AG04450 (cell line): ENCODE data around the gene SLC23A2. TPM values are rescaled to one million over a fixed set of nuclear protein-coding genes. Genes with fewer than 3 reads are reported as not detected.

Source experiments
- CTCF ChIA-PET: fragments of 300-600, 350-600 bp; formaldehyde crosslinking; extraction: SDS; loops from one replicate; lab custom pipeline; 2022; ENCODE audit warnings: antibody characterized with exemption, inconsistent platforms; lab: Charles Lee
- POLR2A ChIA-PET: fragments of 350-600 bp; formaldehyde crosslinking; extraction: SDS; loops from one replicate; lab custom pipeline; 2021; ENCODE audit warnings: antibody characterized with exemption, inconsistent platforms; lab: Yijun Ruan, JAX
- DNase-seq: peaks from one replicate; pipeline ENCODE4 v3.0.0-alpha.2; 2011; ENCODE audit warnings: low read depth, low spot score
- H3K27ac ChIP-seq: one replicate; pipeline ENCODE4 v1.5.1; 2012; ENCODE audit warnings: low read depth, low read length, control low read depth
- H3K27me3 ChIP-seq: one replicate; pipeline ENCODE4 v1.6.0; 2012; ENCODE audit warnings: low read length; ENCODE audit not compliant: control insufficient read depth, insufficient read depth
- H3K4me3 ChIP-seq: 2 replicates; pipeline ENCODE4 v1.5.1; 2011; ENCODE audit warnings: mild to moderate bottlenecking, low read depth, low read length, control low read depth
- H3K9me3 ChIP-seq: 2 replicates; pipeline ENCODE4 v1.5.1; 2012; ENCODE audit warnings: low read length; ENCODE audit not compliant: control insufficient read depth, insufficient read depth
- polyA plus RNA-seq: library from polyadenylated mRNA; depleted of rRNA; stranded (reverse); fragments of >200 nt; gene quantifications from 2 replicates; pipeline ENCODE4 v1.2.3, GENCODE V29; 2011
- TF ChIP-seq, protein P1 (sequence below): IDR thresholded peaks from 2 replicates; pipeline ENCODE4 v1.5.1; 2011; ENCODE audit warnings: low read depth, low read length, control low read depth, inconsistent platforms

The SLC23A2 gene
- polyA plus RNA-seq, 1 experiment = 17.9 TPM

DNA sequence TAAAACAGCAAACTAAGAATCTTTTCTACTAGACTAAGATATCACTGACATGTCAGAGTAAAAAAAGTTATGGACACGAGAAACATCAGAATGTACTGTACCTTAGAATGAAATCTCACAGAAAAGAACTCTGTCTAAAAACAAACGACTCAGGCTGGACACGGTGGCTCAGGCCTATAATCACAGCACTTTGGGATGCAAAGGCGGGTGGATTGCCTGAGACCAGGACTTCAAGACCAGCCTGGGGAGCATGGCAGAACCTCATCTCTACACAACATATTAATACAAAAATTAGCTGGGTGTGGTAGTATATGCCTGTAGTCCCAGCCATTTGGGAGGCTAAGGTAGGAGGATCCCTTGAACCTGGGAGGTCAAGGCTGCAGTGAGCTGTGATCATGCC, 157.0 kb downstream of the SLC23A2 start:
- Histone ChIP-seq H3K9me3 (peaks cover 5% of the 10 kb centered on the region; the same call in 1 of the 2 replicates), H3K27ac (no peak overlapping the region), H3K4me3 (no peak overlapping the region), H3K27me3 (peaks cover 9% of the 10 kb centered on the region)
- ChIA-PET CTCF (no interaction called here), POLR2A (no interaction called here)
- TF ChIP-seq, protein P1, sequence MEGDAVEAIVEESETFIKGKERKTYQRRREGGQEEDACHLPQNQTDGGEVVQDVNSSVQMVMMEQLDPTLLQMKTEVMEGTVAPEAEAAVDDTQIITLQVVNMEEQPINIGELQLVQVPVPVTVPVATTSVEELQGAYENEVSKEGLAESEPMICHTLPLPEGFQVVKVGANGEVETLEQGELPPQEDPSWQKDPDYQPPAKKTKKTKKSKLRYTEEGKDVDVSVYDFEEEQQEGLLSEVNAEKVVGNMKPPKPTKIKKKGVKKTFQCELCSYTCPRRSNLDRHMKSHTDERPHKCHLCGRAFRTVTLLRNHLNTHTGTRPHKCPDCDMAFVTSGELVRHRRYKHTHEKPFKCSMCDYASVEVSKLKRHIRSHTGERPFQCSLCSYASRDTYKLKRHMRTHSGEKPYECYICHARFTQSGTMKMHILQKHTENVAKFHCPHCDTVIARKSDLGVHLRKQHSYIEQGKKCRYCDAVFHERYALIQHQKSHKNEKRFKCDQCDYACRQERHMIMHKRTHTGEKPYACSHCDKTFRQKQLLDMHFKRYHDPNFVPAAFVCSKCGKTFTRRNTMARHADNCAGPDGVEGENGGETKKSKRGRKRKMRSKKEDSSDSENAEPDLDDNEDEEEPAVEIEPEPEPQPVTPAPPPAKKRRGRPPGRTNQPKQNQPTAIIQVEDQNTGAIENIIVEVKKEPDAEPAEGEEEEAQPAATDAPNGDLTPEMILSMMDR = no peak
- no peak for DNase-seq

DNA sequence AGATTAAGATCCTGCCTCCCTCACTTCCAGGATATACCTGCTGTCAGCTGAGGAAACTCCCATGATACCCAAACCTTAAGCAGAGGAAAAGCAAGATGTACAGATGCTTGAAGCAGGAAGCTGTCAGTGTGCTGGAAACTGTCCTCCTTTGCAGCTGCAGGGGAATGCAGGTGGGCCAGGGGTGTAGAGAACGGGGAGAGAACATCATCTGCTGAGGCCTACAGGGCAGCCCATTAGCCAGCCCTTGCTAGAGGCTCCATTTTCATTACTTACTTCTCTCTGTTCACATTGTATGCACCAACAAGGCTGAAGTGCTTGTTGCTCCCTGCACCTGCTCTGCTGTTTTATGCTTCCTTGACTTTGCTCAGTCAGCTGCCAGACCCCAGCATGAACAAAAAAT, 160.5 kb downstream of the SLC23A2 start:
- H3K27me3 ChIP-seq = peaks cover 26% of the 10 kb centered on the region
- H3K27ac ChIP-seq = no peak overlapping the region
- ChIA-PET CTCF (interaction anchor here (0.7 kb wide), 1 partner anchor 10 kb away, joined by 7 read pairs; no protein-coding TSS in a partner anchor), POLR2A (no interaction called here)
- TF ChIP-seq, protein P1 = no peak
- no peak overlapping the region for H3K4me3 ChIP-seq
- peaks cover 5% of the 10 kb centered on the region; the same call in 1 of the 2 replicates for H3K9me3 ChIP-seq
- no peak for DNase-seq

DNA sequence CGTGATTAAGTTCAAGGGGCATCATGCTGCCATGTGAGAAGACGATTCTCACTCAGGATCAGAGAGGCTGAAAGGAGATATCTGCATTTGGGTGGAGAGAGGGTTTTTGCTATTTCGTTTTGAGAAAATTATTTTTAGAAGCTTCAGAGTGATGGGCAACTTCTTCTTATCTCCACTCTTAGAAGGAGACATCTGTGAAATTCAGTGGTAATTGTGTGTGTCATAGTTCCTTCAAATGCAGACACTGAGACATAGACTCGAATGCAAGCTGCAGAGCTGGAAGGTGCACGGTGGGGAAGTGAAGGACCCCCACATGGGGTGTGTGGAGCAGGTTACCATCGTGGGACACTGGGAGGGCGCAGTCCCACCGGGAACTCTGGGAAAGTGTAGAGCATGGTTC, 162.8 kb downstream of the SLC23A2 start:
- CTCF ChIA-PET = no interaction called here
- Histone ChIP-seq H3K4me3 (no peak overlapping the region), H3K27ac (no peak overlapping the region), H3K27me3 (peaks cover 26% of the 10 kb centered on the region), H3K9me3 (peaks cover 5% of the 10 kb centered on the region; the same call in 1 of the 2 replicates)
- POLR2A ChIA-PET = no interaction called here
- TF ChIP-seq, protein P1 = no peak
- DNase-seq = no peak

DNA sequence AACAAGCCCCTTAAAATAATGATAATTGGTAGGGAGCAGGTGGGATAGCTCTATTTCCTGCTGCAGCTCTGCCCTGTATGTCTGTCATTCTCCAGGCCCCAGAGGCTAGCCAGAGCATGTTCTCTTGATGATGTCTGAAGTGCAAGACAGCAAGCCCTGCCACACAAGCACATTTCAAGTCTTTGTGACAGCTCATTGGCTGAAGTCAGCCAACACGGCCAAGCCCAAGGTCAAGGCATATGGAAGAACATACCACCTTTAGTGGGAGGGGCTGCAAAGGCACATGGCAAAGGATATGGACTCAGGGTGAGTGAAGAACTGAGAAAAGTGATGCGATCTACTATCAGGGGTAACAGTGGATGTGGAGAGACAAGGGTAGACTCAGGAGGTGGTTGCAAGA, 163.6 kb downstream of the SLC23A2 start:
- no peak overlapping the region for H3K27ac ChIP-seq
- ChIA-PET CTCF (interaction anchor here (1.5 kb wide), 1 partner anchor 97 kb away, joined by 3 read pairs; no protein-coding TSS in a partner anchor), POLR2A (no interaction called here)
- peaks cover 26% of the 10 kb centered on the region for H3K27me3 ChIP-seq
- H3K9me3 ChIP-seq = peaks cover 5% of the 10 kb centered on the region; the same call in 1 of the 2 replicates
- H3K4me3 ChIP-seq = no peak overlapping the region
- TF ChIP-seq, protein P1 = no peak
- DNase-seq = no peak

DNA sequence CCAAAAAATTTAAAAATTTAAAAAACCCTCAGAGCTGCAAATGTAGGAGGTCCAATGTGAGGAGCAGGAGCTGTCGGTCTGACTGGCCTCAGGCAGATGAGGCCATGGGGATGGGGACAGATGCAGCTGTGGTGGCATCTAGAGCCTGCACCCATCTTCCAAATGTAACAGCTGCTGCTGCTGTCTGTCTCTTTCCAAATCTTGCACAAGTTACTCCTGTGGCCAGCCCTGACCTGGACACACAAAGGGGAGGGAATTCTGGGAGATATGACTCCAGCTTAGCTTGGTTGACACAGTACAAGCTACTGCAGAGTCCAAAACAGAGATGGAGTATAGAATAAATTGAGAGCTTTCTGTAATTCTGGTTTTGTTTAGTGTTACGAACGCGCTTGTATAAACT, 164.4 kb downstream of the SLC23A2 start:
- no peak for DNase-seq
- CTCF ChIA-PET = interaction anchor here (1.5 kb wide), 1 partner anchor 96 kb away, joined by 3 read pairs; no protein-coding TSS in a partner anchor
- POLR2A ChIA-PET = interaction anchor here (0.7 kb wide), 1 partner anchor 501 kb away, joined by 5 read pairs; no protein-coding TSS in a partner anchor

More for the DNA sequence above, 164.4 kb downstream of the SLC23A2 start:
- H3K4me3 ChIP-seq = no peak overlapping the region
- no peak overlapping the region for H3K27ac ChIP-seq
- TF ChIP-seq, protein P1 = no peak
- peaks cover 5% of the 10 kb centered on the region; the same call in 1 of the 2 replicates for H3K9me3 ChIP-seq
- H3K27me3 ChIP-seq = peaks cover 26% of the 10 kb centered on the region
